Coronary artery (tissue), 2 donors: Measurements from ENCODE around the gene PGAP6.

ENCODE experiments used
- DNase-seq: peaks from one replicate; pipeline ENCODE4 v3.0.0-alpha.2; 2017; ENCODE audit warnings: low spot score
- H3K27ac ChIP-seq, 2 donors: fragments of 200-600 bp; sonication (generic); one replicate each; pipeline ENCODE4 v1.5.1; 2016 to 2019
- H3K4me3 ChIP-seq: fragments of 200-600 bp; sonication (generic); 2 replicates; pipeline ENCODE4 v1.5.1; 2016; ENCODE audit warnings: mild to moderate bottlenecking, moderate library complexity
- CTCF ChIP-seq: fragments of 200-600 bp; sonication (generic); IDR thresholded peaks from one replicate; pipeline ENCODE4 v1.5.1; 2019; ENCODE audit warnings: antibody characterized with exemption

PGAP6 gene

GRCh38 chr16:376817-377418 lies 4.9 kb downstream of the PGAP6 start:
- TF ChIP-seq CTCF, result no peak
- Histone ChIP-seq H3K4me3 (no peak overlapping the region), H3K27ac (no peak overlapping the region)
- no peak for DNase-seq

- TF ChIP-seq CTCF, result no peak
- DNase-seq, result no peak
- Histone ChIP-seq H3K27ac (no peak overlapping the region), H3K4me3 (no peak overlapping the region)
Observed at GRCh38 chr16:375927-376816, 5.6 kb downstream of the PGAP6 start.

- Histone ChIP-seq H3K4me3 (no peak overlapping the region), H3K27ac (no peak overlapping the region)
- TF ChIP-seq CTCF, result no peak
- no peak for DNase-seq
Observed at GRCh38 chr16:375212-375611, 6.6 kb downstream of the PGAP6 start.

GRCh38 chr16:374616-374926 lies 7.2 kb downstream of the PGAP6 start:
- TF ChIP-seq CTCF, result no peak
- no peak for DNase-seq
- no peak overlapping the region for H3K4me3 ChIP-seq
- H3K27ac ChIP-seq, result no peak overlapping the region

- no peak overlapping the region for H3K4me3 ChIP-seq
- no peak for DNase-seq
- no peak for TF ChIP-seq CTCF
- H3K27ac ChIP-seq, result no peak overlapping the region
Observed at GRCh38 chr16:373848-374615, 7.7 kb downstream of the PGAP6 start.

- TF ChIP-seq CTCF, result no peak
- no peak for DNase-seq
- H3K4me3 ChIP-seq, result no peak overlapping the region
- H3K27ac ChIP-seq, result no peak overlapping the region
Observed at GRCh38 chr16:373020-373598, 8.7 kb downstream of the PGAP6 start.
